CD8-positive, alpha-beta memory T cell (primary cell): ENCODE results near the gene SPINDOC. TPM values are rescaled to one million over a fixed set of nuclear protein-coding genes. Genes with fewer than 3 reads are reported as not detected.
A peak's percentile ranks its signal among the peaks of the same experiment; 100 is the strongest.

ENCODE experiments used
- CTCF ChIA-PET: fragments of 350-600 bp; sonication (Branson Sonifier 250); formaldehyde crosslinking; loops from one replicate; lab custom pipeline; 2021; ENCODE audit warnings: antibody characterized with exemption; lab: Charles Lee
- POLR2A ChIA-PET: fragments of 350-600 bp; sonication (Branson Sonifier 250); formaldehyde crosslinking; loops from one replicate; lab custom pipeline; 2021; ENCODE audit warnings: antibody characterized with exemption; lab: Charles Lee
- DNase-seq, 5 donors: peaks; one replicate each; pipeline versions ENCODE4 v3.0.0 to v3.0.0-alpha.2; 2020 to 2022; ENCODE audit warnings: mixed read lengths in 1 of 5
- H3K27ac ChIP-seq: one replicate; pipeline ENCODE4 v1.7.0; 2013; ENCODE audit warnings: low read depth, mild to moderate bottlenecking, low read length, moderate library complexity
- H3K27me3 ChIP-seq: 2 replicates; pipeline ENCODE4 v1.7.0; 2013; ENCODE audit warnings: low read length, mild to moderate bottlenecking; ENCODE audit not compliant: insufficient read depth, poor library complexity, severe bottlenecking
- H3K36me3 ChIP-seq: 2 replicates; pipeline ENCODE4 v1.7.0; 2013; ENCODE audit warnings: mild to moderate bottlenecking, low read length, moderate library complexity; ENCODE audit not compliant: insufficient read depth
- H3K4me1 ChIP-seq: 2 replicates; pipeline ENCODE4 v1.7.0; 2013; ENCODE audit warnings: mild to moderate bottlenecking, low read length, moderate library complexity; ENCODE audit not compliant: insufficient read depth
- H3K4me3 ChIP-seq: 2 replicates; pipeline ENCODE4 v1.7.0; 2013; ENCODE audit warnings: mild to moderate bottlenecking, low read length
- H3K9me3 ChIP-seq: 2 replicates; pipeline ENCODE4 v1.7.0; 2013; ENCODE audit warnings: mild to moderate bottlenecking, low read length
- H3K27ac Mint-ChIP-seq, 8 donors: one replicate each; pipeline ENCODE4 v1.8.0; 2020 to 2021; ENCODE audit warnings: mixed read lengths in 8 of 8, mild to moderate bottlenecking in 6 of 8, inconsistent platforms in 3 of 8, moderate library complexity in 3 of 8
- H3K27me3 Mint-ChIP-seq, 2 donors: one replicate each; pipeline ENCODE4 v1.8.0; 2020 to 2021; ENCODE audit warnings: mixed read lengths in 2 of 2, mild to moderate bottlenecking in 1 of 2, moderate library complexity in 1 of 2
- H3K36me3 Mint-ChIP-seq, 3 donors: one replicate each; pipeline ENCODE4 v1.8.0; 2020 to 2021; ENCODE audit warnings: mixed read lengths in 3 of 3, inconsistent platforms in 1 of 3, mild to moderate bottlenecking in 1 of 3
- H3K4me1 Mint-ChIP-seq, 3 donors: one replicate each; pipeline ENCODE4 v1.8.0; 2020 to 2021; ENCODE audit warnings: mixed read lengths in 3 of 3, inconsistent platforms in 1 of 3, mild to moderate bottlenecking in 1 of 3
- H3K4me3 Mint-ChIP-seq, 7 donors: one replicate each; pipeline ENCODE4 v1.8.0; 2020 to 2021; ENCODE audit warnings: mixed read lengths in 7 of 7, mild to moderate bottlenecking in 6 of 7, moderate library complexity in 4 of 7, inconsistent platforms in 2 of 7
- H3K9me3 Mint-ChIP-seq, 5 donors: one replicate each; pipeline ENCODE4 v1.8.0; 2020 to 2022; ENCODE audit warnings: mixed read lengths in 5 of 5, mild to moderate bottlenecking in 3 of 5, moderate library complexity in 2 of 5, inconsistent platforms in 1 of 5
- polyA plus RNA-seq: library from polyadenylated mRNA; unstranded; fragments of 300-500 nt; fragmentation: Illumina TruSeq; gene quantifications from one replicate; pipeline ENCODE4 v1.2.3, GENCODE V29; 2021
- total RNA-seq, 2 experiments: library from RNA; stranded (reverse); gene quantifications; one replicate each; pipeline ENCODE4 v1.2.3, GENCODE V29; 2021

Gene SPINDOC
- total and polyA plus RNA-seq, 3 experiments from 2014 or later, result 1.4 to 41.4 (median 38.7) TPM

GRCh38 chr11:63826471-63827190, 13.4 kb downstream of the SPINDOC start:
- H3K4me1 Mint-ChIP-seq, result peaks cover 0 to 4% (median 0%) of the 10 kb centered on the region in 3 donors
- no peaks in the 10 kb centered on the region for H3K9me3 Mint-ChIP-seq
- no peak overlapping the region for H3K27ac ChIP-seq
- H3K4me3 ChIP-seq, result no peak overlapping the region
- no peaks in the 10 kb centered on the region for H3K9me3 ChIP-seq
- peaks cover 5 to 47% (median 18%) of the 10 kb centered on the region in 3 donors for H3K36me3 Mint-ChIP-seq
- no peaks in the 10 kb centered on the region for H3K27me3 ChIP-seq
- CTCF ChIA-PET, result no interaction called here
- no peak overlapping the region for H3K4me3 Mint-ChIP-seq
- no peaks in the 10 kb centered on the region for H3K27me3 Mint-ChIP-seq
- POLR2A ChIA-PET, result no interaction called here
- peaks cover 2% of the 10 kb centered on the region for H3K36me3 ChIP-seq
- no peak overlapping the region for H3K27ac Mint-ChIP-seq
- DNase-seq, result no peak
- no peaks in the 10 kb centered on the region for H3K4me1 ChIP-seq

GRCh38 chr11:63829823-63830489, 16.7 kb downstream of the SPINDOC start:
- no peaks in the 10 kb centered on the region for H3K36me3 ChIP-seq
- H3K36me3 Mint-ChIP-seq, result peaks cover 0 to 16% (median 3%) of the 10 kb centered on the region in 3 donors
- no peak overlapping the region for H3K4me3 Mint-ChIP-seq
- no peak overlapping the region for H3K4me3 ChIP-seq
- H3K27ac Mint-ChIP-seq, result peak overlapping the region in 1 of 8 donors; percentile 5
- ChIA-PET POLR2A (no interaction called here), CTCF (no interaction called here)
- no peak for DNase-seq
- no peaks in the 10 kb centered on the region for H3K27me3 Mint-ChIP-seq
- no peaks in the 10 kb centered on the region for H3K4me1 Mint-ChIP-seq
- H3K27ac ChIP-seq, result no peak overlapping the region
- H3K9me3 Mint-ChIP-seq, result no peaks in the 10 kb centered on the region
- H3K9me3 ChIP-seq, result no peaks in the 10 kb centered on the region
- H3K4me1 ChIP-seq, result no peaks in the 10 kb centered on the region
- no peaks in the 10 kb centered on the region for H3K27me3 ChIP-seq

GRCh38 chr11:63831326-63831725, 18.1 kb downstream of the SPINDOC start:
- CTCF ChIA-PET, result interaction anchor here (1.0 kb wide), 1 partner anchor 115 kb away, joined by 3 read pairs; no protein-coding TSS in a partner anchor

GRCh38 chr11:63832336-63832735, 19.1 kb downstream of the SPINDOC start:
- Histone ChIP-seq H3K27ac (no peak overlapping the region), H3K9me3 (no peaks in the 10 kb centered on the region), H3K36me3 (no peaks in the 10 kb centered on the region), H3K4me1 (peaks cover 2% of the 10 kb centered on the region), H3K27me3 (no peaks in the 10 kb centered on the region), H3K4me3 (no peak overlapping the region)
- no peaks in the 10 kb centered on the region for H3K27me3 Mint-ChIP-seq
- peaks cover 5 to 9% (median 5%) of the 10 kb centered on the region in 3 donors for H3K4me1 Mint-ChIP-seq
- CTCF ChIA-PET, result interaction anchor here (11.1 kb wide), 1 partner anchor 116 kb away, joined by 225 read pairs; no protein-coding TSS in a partner anchor
- H3K9me3 Mint-ChIP-seq, result no peaks in the 10 kb centered on the region
- DNase-seq, result peak in 1 of 5 donors; percentile 26
- peaks cover 0 to 2% (median 0%) of the 10 kb centered on the region in 3 donors for H3K36me3 Mint-ChIP-seq
- POLR2A ChIA-PET, result interaction anchor here (0.9 kb wide), 1 partner anchor 110 kb away, joined by 3 read pairs; no protein-coding TSS in a partner anchor
- no peak overlapping the region for H3K27ac Mint-ChIP-seq
- no peak overlapping the region for H3K4me3 Mint-ChIP-seq

More at GRCh38 chr11:63831326-63831725, 18.1 kb downstream of the SPINDOC start:
- no peaks in the 10 kb centered on the region for H3K9me3 ChIP-seq
- no peaks in the 10 kb centered on the region for H3K27me3 ChIP-seq
- no peak overlapping the region for H3K27ac ChIP-seq
- H3K9me3 Mint-ChIP-seq, result no peaks in the 10 kb centered on the region
- peaks cover 0 to 4% (median 0%) of the 10 kb centered on the region in 3 donors for H3K4me1 Mint-ChIP-seq
- no peak overlapping the region for H3K4me3 ChIP-seq
- peaks cover 0 to 3% (median 0%) of the 10 kb centered on the region in 3 donors for H3K36me3 Mint-ChIP-seq
- POLR2A ChIA-PET, result interaction anchor here (0.9 kb wide), 1 partner anchor 111 kb away, joined by 3 read pairs; no protein-coding TSS in a partner anchor
- H3K36me3 ChIP-seq, result no peaks in the 10 kb centered on the region
- H3K27me3 Mint-ChIP-seq, result no peaks in the 10 kb centered on the region
- no peak overlapping the region for H3K27ac Mint-ChIP-seq
- H3K4me1 ChIP-seq, result no peaks in the 10 kb centered on the region
- H3K4me3 Mint-ChIP-seq, result no peak overlapping the region
- no peak for DNase-seq

GRCh38 chr11:63833048-63833447, 19.8 kb downstream of the SPINDOC start:
- H3K9me3 ChIP-seq, result no peaks in the 10 kb centered on the region
- Mint-ChIP-seq H3K27ac (no peak overlapping the region), H3K27me3 (no peaks in the 10 kb centered on the region), H3K4me1 (peaks cover 12 to 17% (median 13%) of the 10 kb centered on the region in 3 donors), H3K36me3 (peaks cover 0 to 2% (median 0%) of the 10 kb centered on the region in 3 donors), H3K9me3 (no peaks in the 10 kb centered on the region), H3K4me3 (no peak overlapping the region)
- H3K27ac ChIP-seq, result no peak overlapping the region
- no peaks in the 10 kb centered on the region for H3K36me3 ChIP-seq
- peaks cover 9% of the 10 kb centered on the region for H3K4me1 ChIP-seq
- CTCF ChIA-PET, result interaction anchor here (11.1 kb wide), 1 partner anchor 115 kb away, joined by 225 read pairs; no protein-coding TSS in a partner anchor
- no peaks in the 10 kb centered on the region for H3K27me3 ChIP-seq
- POLR2A ChIA-PET, result interaction anchor here (0.7 kb wide), 1 partner anchor 23 kb away, joined by 4 read pairs; no protein-coding TSS in a partner anchor
- peak in 1 of 5 donors; percentile 27 for DNase-seq
- H3K4me3 ChIP-seq, result no peak overlapping the region

- Mint-ChIP-seq H3K9me3 (no peaks in the 10 kb centered on the region), H3K4me1 (peaks cover 16 to 21% (median 17%) of the 10 kb centered on the region in 3 donors), H3K27ac (peak overlapping the region in 1 of 8 donors; percentile 52), H3K36me3 (peaks cover 0 to 4% (median 0%) of the 10 kb centered on the region in 3 donors), H3K27me3 (peaks cover 0 to 3% of the 10 kb centered on the region in 2 donors), H3K4me3 (no peak overlapping the region)
- Histone ChIP-seq H3K4me1 (peaks cover 13% of the 10 kb centered on the region), H3K27ac (no peak overlapping the region), H3K36me3 (no peaks in the 10 kb centered on the region), H3K9me3 (no peaks in the 10 kb centered on the region), H3K4me3 (no peak overlapping the region), H3K27me3 (no peaks in the 10 kb centered on the region)
- CTCF ChIA-PET, result interaction anchor here (5.2 to 11.1 kb wide), 2 partner anchors 72 to 114 kb away, joined by 34 to 225 read pairs; no protein-coding TSS in a partner anchor
- peak in 1 of 5 donors; percentile 30 for DNase-seq
- POLR2A ChIA-PET, result no interaction called here
Measured at GRCh38 chr11:63834535-63835157, 21.4 kb downstream of the SPINDOC start.

- Histone ChIP-seq H3K4me3 (no peak overlapping the region), H3K4me1 (peaks cover 13% of the 10 kb centered on the region), H3K27ac (no peak overlapping the region), H3K36me3 (no peaks in the 10 kb centered on the region), H3K9me3 (no peaks in the 10 kb centered on the region), H3K27me3 (no peaks in the 10 kb centered on the region)
- peaks cover 0 to 9% (median 0%) of the 10 kb centered on the region in 3 donors for H3K36me3 Mint-ChIP-seq
- H3K9me3 Mint-ChIP-seq, result no peaks in the 10 kb centered on the region
- peak in 1 of 5 donors; percentile 23 for DNase-seq
- peak overlapping the region in 1 of 8 donors; percentile 52 for H3K27ac Mint-ChIP-seq
- H3K4me3 Mint-ChIP-seq, result no peak overlapping the region
- H3K4me1 Mint-ChIP-seq, result peaks cover 21 to 24% (median 22%) of the 10 kb centered on the region in 3 donors
- peaks cover 0 to 4% of the 10 kb centered on the region in 2 donors for H3K27me3 Mint-ChIP-seq
- POLR2A ChIA-PET, result no interaction called here
- CTCF ChIA-PET, result interaction anchor here (1.4 to 11.1 kb wide), 5 partner anchors 71 to 315 kb away, joined by 5 to 225 read pairs (median 34); no protein-coding TSS in a partner anchor
Measured at GRCh38 chr11:63835158-63835545, 21.9 kb downstream of the SPINDOC start.
